NCI-H146 treated with DMSO at 0.1 percent for 48 hours (cell line): ENCODE measurements around the gene DIP2B.

Experiments used
- DNase-seq: peaks from one replicate; lab custom pipeline; 2025; ENCODE audit not compliant: unreplicated experiment; lab: John Stamatoyannopoulos, UW

The DIP2B gene

GRCh38 chr12:50723865-50724264 is 219.1 kb downstream of the DIP2B start:
- no peak for DNase-seq

DNA sequence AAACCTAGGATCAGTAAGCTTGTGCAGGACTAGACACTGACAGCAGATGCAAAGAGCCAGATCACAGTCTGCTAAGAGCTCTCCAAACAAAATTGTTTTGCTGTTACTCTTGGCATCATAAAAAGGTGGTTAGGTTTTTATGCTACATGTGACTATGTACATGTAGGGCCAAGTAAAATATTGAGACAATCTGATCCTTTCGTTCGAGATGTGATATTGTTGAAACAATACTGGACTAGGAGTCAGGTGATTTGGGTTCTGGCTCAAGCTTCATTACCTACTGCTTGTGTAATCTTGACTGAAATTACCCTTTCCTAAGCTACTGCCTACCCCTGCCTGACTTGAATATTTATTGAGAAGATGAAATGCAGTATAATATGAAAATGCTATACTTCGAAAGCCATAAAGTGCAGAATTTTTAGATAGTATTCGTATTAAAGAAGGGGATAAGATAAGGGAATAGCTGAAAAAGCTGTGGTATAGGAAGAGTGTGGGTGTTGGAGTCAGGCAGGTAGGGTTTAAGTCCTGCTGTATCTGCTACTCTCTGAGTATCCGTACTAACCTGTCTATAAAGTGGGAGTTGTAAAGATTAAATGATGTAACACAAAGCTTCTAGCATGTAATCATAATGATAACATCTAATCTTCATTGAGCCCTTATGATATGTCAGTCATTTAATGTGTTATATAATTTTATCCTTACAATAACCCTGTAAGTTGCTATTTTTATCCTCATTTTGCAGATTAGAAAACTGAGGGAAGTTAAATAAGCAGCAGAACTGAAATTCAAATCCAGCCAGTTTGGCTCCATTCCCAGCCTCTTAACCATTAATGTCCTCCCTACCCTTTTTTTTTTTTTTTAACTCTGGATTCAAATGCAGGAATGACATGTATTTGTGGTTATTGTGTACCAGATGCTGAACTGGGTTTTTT is 220.5 kb downstream of the DIP2B start:
- no peak for DNase-seq

DNA sequence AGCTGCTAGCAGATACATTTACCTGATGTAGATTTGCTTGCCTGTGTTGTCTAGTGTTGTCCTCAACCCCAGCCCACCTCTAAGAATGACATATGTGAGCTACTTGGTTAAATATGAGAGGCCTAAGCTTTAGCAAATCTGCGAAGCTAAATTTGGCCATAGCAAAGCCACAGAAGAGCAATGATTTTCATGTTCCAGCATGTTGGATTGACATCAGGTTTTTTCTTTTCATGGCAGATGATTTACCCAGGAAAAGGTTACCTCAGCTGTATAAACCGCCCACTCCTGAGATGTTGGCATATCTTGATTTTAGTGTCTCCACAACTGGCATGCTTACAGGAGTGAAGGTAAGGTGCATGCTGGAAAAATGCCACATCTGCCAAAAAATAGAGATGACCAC is 222.7 kb downstream of the DIP2B start:
- DNase-seq = no peak

- no peak for DNase-seq
Observed at GRCh38 chr12:50728417-50728816, 223.6 kb downstream of the DIP2B start.

- no peak for DNase-seq
Observed at GRCh38 chr12:50728841-50729240, 224.1 kb downstream of the DIP2B start.

GRCh38 chr12:50732591-50732990 is 227.8 kb downstream of the DIP2B start:
- DNase-seq = no peak

- DNase-seq = no peak
Observed at GRCh38 chr12:50733706-50734105, 228.9 kb downstream of the DIP2B start.

DNA sequence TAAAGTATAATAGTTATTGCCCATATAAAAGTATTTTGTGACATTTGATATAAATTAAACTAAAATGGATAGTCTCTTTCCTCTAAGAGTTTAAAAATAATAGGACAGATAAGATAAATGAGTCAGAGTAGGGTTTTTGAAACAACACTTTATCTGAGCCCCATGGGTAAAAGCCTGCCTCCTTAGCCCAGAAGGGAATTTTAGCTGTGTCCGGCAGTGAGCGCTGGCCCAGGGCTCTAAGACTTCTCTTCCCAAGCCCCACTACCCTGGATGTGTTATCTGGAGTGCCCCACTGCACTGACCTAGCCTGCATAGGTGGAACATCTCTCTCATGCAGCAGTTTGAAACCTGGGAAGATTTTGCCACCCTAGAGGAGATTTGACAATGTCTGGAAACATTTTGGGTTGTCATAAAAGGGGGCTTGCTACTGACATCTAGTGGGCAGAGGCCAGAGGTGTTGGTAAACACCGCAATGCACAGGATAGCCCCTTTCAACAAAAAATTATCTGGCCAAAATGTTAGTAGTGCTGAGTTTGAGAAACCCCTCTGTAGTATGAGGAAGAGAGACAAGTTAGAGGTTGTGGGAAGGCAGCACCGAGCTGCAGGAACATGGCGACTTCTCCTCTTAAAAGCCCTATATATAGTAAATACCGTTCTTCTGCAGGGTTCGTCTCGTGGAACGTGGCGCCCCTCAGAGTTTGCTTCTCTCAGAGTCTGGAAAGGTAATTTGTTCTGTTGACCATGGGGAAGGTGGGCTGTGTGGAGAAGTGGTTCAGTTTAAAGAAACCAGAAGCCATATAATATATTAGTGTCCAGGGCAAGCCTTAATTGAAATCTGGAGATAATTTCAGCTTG is 229.9 kb downstream of the DIP2B start:
- DNase-seq = no peak

GRCh38 chr12:50739611-50740010 is 234.8 kb downstream of the DIP2B start:
- no peak for DNase-seq

DNA sequence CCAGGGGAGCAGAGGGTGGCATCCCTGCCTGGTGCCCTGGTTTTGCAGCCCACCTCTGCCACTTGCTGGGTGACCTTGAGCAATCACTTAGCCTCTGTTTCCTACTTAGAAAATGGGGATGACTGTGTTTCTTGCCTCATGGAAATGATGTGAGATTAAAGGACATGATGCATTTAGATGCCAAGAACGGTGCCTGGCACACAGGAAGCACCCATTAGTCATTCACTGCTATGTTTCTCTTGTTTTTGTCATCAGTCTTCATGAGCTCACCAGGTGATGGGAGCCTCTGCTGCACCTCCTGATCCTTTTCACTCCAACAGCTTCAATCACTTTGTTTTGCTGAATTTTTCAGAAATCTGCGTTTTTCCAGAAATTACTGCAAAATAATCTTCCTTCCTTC is 235.5 kb downstream of the DIP2B start:
- no peak for DNase-seq

DNA sequence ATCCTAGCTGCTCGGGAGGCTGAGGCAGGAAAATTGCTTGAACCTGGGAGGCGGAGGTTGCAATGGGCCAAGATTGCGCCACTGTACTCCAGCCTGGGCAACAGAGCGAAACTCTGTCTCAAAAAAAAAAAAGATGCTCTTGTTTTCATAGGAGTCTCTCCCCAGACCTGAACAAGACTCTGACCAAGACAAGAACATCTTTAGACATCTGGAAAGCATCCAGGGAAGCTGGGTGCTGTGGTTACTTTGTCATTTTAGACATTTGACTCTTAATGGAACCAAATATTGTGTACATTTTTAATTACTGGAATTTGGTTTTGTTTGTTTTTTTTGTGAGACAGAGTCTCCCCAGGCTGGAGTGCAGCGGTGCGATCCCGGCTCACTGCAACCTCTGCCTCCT is 238.0 kb downstream of the DIP2B start:
- DNase-seq = no peak

GRCh38 chr12:50745861-50746260 is 241.1 kb downstream of the DIP2B start:
- DNase-seq = no peak

DNA sequence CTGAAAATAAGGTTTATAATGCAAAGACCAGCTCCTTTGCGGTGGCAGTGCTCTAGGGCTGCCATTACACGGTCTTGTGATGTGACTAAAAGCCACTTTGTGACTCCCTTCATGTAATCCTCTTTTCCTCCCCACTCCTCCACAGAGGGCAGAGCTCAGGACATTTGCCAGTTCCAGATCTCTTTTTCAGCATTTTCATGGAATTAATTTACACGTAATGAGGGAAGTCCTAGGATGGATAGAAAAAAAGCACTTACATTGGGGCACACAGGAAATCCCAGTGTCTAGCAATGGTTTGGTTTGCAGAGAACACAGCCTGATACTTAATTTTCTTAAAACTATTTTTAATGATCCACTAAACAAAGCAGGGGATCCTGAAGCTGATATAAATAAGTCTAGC is 241.6 kb downstream of the DIP2B start:
- no peak for DNase-seq

DNA sequence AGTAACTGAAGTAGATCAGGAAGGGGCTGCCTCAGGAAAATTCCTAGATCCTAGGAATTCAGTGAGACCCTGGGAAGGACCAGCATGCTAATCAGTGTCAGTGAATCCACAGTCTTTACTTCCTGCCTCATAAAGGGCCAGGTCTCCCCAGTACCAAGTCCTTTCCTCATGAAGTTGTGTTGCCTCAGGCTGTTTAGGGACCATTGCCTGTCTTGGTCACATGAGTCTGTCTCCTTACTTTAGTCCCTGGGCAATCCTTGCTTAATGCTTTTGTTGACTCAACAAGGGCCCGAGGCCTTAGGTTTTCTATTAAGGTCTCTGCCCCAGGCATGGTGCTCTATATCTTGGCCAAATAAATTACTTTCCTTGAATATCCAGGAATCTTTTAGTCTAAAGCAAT is 243.0 kb downstream of the DIP2B start:
- no peak for DNase-seq

- DNase-seq = no peak
Observed at GRCh38 chr12:50749459-50749882, 244.7 kb downstream of the DIP2B start.

- no peak for DNase-seq
Observed at GRCh38 chr12:50750366-50750765, 245.6 kb downstream of the DIP2B start.

- no peak for DNase-seq
Observed at GRCh38 chr12:50751948-50752721, 247.3 kb downstream of the DIP2B start.

DNA sequence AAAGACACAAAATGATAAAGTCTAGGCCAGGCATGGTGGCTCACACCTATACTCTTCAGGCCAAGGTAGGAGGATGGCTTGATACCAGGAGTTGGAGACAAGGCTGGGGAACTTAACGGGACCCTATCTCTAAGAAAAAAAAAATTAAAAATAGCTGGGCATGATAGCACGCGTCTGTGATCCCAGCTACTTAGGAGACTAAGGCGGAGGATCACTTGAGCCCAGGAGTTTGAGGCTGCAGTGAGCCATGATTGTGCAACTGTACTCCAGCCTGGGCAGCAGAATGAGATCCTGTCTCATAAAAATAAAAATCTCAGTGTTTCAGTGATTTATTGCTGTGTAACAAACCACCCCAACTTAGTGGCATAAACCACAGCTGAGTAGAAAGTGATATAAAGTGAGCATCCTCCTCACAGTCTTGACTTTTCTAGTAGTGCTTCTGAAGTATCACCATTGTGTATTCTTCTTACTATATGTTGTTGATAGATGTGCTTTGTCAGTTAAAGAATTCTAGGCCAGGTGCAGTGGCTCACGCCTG is 248.5 kb downstream of the DIP2B start:
- no peak for DNase-seq

- peak; percentile 92 for DNase-seq
Observed at GRCh38 chr12:50763639-50764285, 259.0 kb downstream of the DIP2B start, which contains the start of gene ATF1. ATF1 (plus strand) TSS chr12:50764101; CDS start chr12:50780146, 16,045 bp downstream.
